GM21825 (cell line): ENCODE data around the gene MAPKAPK2.

Experiments
- ATAC-seq: cut with Tn5 transposase; IDR thresholded peaks from one replicate; pipeline ENCODE4 v1.9.1; 2021; ENCODE audit warnings: mild to moderate bottlenecking, moderate library complexity; ENCODE audit not compliant: unreplicated experiment

The MAPKAPK2 gene

GRCh38 chr1:206702260-206702659 is 17.6 kb downstream of the MAPKAPK2 start:
- ATAC-seq = no peak

- ATAC-seq = no peak
Measured at GRCh38 chr1:206702803-206703202, 18.1 kb downstream of the MAPKAPK2 start.

GRCh38 chr1:206703661-206704060 is 19.0 kb downstream of the MAPKAPK2 start:
- ATAC-seq = peak; percentile 53

- no peak for ATAC-seq
Measured at GRCh38 chr1:206704226-206704625, 19.5 kb downstream of the MAPKAPK2 start.

DNA sequence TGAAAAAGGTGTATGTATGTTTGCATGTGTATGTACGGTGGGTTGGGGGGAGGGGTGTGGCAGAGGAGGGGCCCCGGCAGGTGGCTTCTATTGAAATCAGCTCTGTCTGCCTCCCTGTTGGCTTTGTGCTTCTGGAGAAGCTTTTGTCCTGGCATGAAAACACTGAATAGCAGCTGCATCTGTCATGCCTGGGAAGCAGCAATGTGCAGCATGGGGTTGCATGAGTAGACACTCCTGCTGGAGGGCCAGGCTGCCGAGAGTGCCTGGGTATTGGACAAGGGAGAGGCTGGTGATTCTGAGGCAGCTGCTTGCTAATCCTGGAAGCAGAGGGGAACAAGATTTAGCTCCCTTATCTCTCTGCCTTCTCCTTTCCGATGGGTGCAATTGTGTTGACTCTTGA is 20.5 kb downstream of the MAPKAPK2 start:
- no peak for ATAC-seq

DNA sequence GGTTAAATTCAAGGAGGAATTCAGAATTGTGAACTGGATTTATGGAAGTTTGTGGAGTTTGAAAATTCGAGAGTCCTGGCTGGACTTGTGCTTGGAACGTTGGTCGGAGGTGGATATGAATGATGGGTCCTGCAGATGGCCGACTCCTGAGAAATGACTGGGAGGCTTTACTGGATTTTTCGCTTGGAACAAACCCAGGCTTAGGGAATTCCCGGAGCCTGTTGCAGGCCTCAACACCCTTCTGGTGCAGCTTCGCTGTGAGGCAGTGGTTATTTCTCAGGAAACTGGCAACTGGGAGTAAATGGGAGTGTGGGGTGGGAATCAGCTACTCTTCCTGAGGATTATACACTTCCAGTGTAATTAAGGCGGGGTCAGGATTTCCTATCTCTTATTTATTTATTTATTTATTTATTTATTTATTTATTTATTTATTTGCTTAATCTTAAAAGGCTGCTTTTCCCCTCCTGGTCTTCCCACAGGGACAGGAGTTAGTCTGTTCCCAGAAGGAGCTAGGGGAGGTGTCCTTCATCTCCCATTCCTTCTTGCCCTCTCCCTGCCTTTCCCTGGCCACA is 21.1 kb downstream of the MAPKAPK2 start:
- ATAC-seq = no peak

DNA sequence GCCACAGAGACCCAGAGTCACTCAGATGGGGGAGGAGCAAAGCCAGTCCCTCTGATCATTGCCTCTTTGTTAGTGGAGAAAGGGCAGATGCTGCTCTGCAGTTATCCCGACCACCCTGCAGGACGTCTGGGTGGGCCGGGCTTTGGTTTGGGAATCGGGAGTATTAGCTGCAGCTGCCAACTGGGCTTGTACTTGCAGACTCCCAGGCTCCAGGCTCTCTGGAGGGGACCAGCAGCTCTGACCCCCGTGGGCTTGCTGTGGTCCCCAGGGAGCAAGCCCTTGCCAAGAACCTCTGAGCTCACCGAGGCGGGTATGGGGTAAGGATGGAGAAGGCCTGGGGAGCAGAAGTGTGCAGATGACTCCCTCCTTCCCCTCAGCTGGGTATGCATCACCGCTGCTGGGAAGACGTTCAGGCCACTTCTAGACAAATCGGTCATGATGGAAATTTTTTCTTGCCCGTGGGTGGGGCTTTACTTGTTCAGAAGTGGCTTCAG is 21.6 kb downstream of the MAPKAPK2 start:
- ATAC-seq = no peak

- ATAC-seq = no peak
Measured at GRCh38 chr1:206706806-206707366, 22.2 kb downstream of the MAPKAPK2 start.

GRCh38 chr1:206708058-206708457 is 23.4 kb downstream of the MAPKAPK2 start:
- ATAC-seq = no peak

GRCh38 chr1:206708882-206709281 is 24.2 kb downstream of the MAPKAPK2 start:
- ATAC-seq = no peak

- ATAC-seq = no peak
Measured at GRCh38 chr1:206709322-206709721, 24.6 kb downstream of the MAPKAPK2 start.

GRCh38 chr1:206709772-206710459 is 25.2 kb downstream of the MAPKAPK2 start:
- no peak for ATAC-seq

GRCh38 chr1:206710460-206710823 is 25.7 kb downstream of the MAPKAPK2 start:
- ATAC-seq = no peak

DNA sequence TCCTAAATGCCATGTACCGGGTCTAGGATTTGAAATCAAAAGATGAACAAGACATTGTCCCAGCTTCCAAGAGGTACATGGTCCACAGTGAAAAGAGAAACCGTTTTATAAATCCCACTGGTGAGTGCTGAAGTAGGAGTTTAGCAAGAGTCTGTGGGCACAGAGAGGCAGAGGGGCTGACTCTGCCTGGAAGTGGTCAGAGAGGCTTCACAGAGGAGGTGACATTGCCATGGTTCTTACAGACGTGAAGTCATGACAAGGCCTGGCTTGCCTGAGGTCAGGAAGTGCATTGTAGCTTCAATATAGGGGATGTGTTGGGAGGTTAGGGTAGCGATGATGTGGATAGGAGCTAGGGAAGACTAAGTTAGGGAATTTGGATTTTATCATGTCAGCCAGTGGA is 28.4 kb downstream of the MAPKAPK2 start:
- no peak for ATAC-seq

- ATAC-seq = no peak
Measured at GRCh38 chr1:206713910-206714312, 29.2 kb downstream of the MAPKAPK2 start.

DNA sequence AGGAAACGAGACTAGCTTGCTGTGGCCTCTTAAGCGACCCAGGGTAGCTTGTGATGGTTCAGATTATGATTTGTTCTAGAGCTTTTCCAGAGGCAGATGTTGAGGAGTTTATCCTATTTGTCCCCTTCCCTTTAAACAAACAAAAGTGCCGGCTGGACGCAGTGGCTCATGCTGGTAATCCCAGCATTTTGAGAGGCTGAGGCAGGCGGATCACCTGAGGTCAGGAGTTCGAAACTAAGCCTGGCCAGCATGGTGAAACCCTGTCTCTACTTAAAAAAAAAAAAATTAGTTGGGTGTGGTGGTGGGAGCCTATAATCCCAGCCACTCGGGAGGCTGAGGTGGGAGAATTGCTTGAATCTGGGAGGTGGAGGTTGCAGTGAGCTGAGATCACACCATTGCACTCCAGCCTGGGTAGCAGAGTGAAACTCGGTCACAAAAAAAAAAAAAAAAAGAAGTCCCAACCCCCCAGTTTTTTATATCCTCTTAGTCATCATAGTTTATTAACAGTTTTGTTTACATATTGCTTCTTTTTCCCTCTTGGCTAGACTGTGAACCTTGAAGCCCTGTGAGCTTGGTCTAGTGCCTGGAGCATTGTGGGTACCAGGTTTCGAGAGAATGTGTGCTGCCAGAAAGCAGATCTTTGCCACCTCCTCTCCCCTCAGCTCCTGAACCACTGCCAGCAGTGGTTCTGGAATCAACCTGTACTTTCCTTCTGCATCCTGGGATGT is 29.8 kb downstream of the MAPKAPK2 start:
- ATAC-seq = no peak

DNA sequence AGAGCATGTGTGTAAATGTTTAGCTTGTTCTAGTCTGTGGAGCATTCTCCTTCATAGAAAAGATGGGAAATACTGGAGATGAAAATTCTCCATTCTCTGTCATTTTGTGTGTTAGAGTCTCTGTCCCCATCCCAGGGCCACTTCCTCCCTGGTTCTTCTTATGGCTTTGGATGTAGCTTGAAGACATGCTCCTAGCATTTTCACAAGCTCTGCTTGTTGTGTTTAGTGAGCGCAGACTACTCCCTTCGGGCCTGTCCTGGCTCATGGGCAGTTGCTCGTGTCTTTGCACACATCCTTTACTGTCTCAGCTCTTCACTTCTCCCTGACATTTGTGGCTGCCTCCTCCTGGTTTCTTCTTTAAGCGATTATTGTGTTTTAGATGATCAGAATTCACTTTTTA is 30.4 kb downstream of the MAPKAPK2 start:
- no peak for ATAC-seq

- no peak for ATAC-seq
Measured at GRCh38 chr1:206715552-206716158, 30.9 kb downstream of the MAPKAPK2 start.

DNA sequence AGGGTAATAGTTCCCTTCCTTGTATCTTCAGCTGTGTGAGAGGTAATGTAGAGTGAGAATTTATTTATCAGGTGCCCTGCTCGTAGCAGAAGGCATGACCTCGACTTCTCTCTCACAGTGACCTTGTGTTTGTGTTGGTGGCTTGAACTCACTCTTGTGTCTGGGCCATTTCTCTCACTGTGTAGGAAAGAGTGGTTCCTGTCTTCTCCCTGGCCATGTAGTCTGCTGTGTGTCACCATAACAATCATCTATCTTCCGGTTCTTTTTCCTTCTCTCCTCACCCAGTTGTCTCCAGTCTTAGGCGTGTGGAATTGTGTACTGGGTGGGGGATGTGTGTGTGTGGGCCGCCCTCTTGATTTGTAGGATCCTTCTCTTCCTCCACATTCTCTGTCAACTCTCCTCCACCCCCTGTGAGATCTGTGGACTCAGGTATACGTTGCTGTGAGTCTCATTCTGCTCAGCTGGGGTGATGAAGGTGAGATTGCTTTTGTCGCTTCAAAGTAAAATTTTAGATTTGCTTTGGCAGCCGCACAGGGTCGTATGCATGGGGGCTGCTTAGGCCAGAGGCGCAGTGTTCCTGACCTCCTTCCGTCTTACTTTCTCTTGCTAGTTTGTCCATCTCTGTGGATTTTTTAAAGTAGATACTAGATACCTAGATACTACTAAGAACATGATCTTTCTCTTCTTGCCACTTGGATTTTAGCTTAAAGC is 31.6 kb downstream of the MAPKAPK2 start:
- ATAC-seq = no peak

DNA sequence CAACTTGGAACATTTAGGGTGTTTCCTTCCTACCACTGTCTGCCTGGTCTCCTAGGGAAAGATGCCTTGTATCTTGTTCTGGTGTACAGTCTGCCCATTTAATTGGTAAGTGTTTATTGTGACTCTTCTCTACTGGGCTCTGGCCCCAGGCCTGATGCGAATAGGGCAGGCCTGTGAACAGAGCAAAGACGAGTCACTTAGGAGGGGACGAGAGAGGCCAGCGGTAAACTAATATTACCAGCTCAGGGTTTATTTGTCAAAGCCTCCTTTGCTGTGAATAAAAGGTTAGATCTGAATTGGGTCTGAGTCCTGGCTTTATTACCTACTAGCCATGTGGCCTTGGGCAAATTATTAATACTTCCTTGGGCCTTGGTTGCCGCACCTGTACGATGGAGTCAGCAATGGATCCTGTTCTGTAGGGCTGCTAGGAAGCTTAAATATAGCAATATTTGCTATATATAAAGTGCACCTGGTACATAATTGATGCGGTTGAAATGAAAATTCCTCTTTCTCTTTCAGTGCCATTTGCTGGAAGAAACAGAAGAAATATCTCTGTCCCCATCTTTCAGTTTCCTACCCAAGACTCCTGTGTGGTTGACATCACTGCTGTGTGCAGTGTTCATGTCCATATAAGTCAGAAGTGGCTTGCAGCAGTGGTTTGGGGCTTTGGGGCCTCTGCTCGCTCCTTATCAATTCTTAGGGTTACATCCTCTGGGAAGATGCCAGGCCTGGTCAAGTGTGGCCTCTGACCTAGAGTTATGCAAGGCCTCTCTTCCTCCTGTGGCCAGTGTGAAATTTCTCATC is 32.4 kb downstream of the MAPKAPK2 start:
- ATAC-seq = peak; percentile 55
